ENCODE results near the gene HADHB.

DNA sequence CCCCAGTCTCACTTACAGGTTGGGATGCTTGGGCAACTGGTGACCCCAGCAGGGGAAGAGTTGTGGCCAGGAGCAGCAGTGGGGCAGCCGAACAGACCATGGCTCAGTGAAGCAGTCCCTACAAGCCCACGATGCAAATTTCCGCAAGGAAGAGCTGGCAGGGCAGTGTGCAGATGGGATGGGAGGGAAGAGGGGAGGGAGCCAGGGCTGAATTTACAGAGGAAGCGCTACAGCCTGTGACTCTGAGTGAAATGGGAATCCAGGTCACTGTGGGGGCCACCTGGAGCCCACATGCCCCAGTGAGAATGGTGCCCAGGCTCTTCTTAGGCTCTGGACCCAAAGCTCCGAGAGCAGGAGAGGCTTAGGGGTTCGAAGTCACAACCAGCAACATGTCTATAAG lies 74.2 kb downstream of the HADHB start:
- TF ChIP-seq, protein P1, sequence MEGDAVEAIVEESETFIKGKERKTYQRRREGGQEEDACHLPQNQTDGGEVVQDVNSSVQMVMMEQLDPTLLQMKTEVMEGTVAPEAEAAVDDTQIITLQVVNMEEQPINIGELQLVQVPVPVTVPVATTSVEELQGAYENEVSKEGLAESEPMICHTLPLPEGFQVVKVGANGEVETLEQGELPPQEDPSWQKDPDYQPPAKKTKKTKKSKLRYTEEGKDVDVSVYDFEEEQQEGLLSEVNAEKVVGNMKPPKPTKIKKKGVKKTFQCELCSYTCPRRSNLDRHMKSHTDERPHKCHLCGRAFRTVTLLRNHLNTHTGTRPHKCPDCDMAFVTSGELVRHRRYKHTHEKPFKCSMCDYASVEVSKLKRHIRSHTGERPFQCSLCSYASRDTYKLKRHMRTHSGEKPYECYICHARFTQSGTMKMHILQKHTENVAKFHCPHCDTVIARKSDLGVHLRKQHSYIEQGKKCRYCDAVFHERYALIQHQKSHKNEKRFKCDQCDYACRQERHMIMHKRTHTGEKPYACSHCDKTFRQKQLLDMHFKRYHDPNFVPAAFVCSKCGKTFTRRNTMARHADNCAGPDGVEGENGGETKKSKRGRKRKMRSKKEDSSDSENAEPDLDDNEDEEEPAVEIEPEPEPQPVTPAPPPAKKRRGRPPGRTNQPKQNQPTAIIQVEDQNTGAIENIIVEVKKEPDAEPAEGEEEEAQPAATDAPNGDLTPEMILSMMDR (IDR thresholded peaks at IDR 0.05 in 2 of 3, conservative IDR thresholded peaks at IDR 0.05 in 1 of 3; ENCODE audit: borderline replicate concordance in 1 of 3, insufficient read depth in 1 of 3, low read depth in 2 of 3, low read length in 2 of 3): no peak
- no peak for TF ChIP-seq EZH2 (IDR thresholded peaks at IDR 0.05)
- TF ChIP-seq, protein P2, sequence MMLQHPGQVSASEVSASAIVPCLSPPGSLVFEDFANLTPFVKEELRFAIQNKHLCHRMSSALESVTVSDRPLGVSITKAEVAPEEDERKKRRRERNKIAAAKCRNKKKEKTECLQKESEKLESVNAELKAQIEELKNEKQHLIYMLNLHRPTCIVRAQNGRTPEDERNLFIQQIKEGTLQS (IDR thresholded peaks at IDR 0.05): no peak
- TF ChIP-seq POLR2A (IDR thresholded peaks at IDR 0.05; ENCODE audit: borderline replicate concordance, extremely low read depth, insufficient read depth, insufficient read length): no peak
- no peak for TF ChIP-seq SIN3A (IDR thresholded peaks at IDR 0.05; ENCODE audit: low read depth)
- TF ChIP-seq, protein P3, sequence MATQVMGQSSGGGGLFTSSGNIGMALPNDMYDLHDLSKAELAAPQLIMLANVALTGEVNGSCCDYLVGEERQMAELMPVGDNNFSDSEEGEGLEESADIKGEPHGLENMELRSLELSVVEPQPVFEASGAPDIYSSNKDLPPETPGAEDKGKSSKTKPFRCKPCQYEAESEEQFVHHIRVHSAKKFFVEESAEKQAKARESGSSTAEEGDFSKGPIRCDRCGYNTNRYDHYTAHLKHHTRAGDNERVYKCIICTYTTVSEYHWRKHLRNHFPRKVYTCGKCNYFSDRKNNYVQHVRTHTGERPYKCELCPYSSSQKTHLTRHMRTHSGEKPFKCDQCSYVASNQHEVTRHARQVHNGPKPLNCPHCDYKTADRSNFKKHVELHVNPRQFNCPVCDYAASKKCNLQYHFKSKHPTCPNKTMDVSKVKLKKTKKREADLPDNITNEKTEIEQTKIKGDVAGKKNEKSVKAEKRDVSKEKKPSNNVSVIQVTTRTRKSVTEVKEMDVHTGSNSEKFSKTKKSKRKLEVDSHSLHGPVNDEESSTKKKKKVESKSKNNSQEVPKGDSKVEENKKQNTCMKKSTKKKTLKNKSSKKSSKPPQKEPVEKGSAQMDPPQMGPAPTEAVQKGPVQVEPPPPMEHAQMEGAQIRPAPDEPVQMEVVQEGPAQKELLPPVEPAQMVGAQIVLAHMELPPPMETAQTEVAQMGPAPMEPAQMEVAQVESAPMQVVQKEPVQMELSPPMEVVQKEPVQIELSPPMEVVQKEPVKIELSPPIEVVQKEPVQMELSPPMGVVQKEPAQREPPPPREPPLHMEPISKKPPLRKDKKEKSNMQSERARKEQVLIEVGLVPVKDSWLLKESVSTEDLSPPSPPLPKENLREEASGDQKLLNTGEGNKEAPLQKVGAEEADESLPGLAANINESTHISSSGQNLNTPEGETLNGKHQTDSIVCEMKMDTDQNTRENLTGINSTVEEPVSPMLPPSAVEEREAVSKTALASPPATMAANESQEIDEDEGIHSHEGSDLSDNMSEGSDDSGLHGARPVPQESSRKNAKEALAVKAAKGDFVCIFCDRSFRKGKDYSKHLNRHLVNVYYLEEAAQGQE (IDR thresholded peaks at IDR 0.05; ENCODE audit: low read depth): no peak
- no peak for TF ChIP-seq YY1 (IDR thresholded peaks at IDR 0.05; ENCODE audit: extremely low read depth, insufficient replicate concordance, low read depth, low read length)
- TF ChIP-seq FOSL1 (IDR thresholded peaks at IDR 0.05; ENCODE audit: low read depth): no peak
- TF ChIP-seq POLR2AphosphoS5 (IDR thresholded peaks at IDR 0.05; ENCODE audit: low read depth, low read length): no peak
- no peak for TF ChIP-seq CEBPB (IDR thresholded peaks at IDR 0.05; ENCODE audit: low read depth)
- TF ChIP-seq EZH2phosphoT487 (IDR thresholded peaks at IDR 0.05; ENCODE audit: borderline replicate concordance): no peak
- TF ChIP-seq JUND (IDR thresholded peaks at IDR 0.05): no peak
- TF ChIP-seq, protein P4, sequence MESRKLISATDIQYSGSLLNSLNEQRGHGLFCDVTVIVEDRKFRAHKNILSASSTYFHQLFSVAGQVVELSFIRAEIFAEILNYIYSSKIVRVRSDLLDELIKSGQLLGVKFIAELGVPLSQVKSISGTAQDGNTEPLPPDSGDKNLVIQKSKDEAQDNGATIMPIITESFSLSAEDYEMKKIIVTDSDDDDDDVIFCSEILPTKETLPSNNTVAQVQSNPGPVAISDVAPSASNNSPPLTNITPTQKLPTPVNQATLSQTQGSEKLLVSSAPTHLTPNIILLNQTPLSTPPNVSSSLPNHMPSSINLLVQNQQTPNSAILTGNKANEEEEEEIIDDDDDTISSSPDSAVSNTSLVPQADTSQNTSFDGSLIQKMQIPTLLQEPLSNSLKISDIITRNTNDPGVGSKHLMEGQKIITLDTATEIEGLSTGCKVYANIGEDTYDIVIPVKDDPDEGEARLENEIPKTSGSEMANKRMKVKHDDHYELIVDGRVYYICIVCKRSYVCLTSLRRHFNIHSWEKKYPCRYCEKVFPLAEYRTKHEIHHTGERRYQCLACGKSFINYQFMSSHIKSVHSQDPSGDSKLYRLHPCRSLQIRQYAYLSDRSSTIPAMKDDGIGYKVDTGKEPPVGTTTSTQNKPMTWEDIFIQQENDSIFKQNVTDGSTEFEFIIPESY (IDR thresholded peaks at IDR 0.05; ENCODE audit: extremely low read depth, insufficient replicate concordance, low read length): no peak
- TF ChIP-seq, protein P5, sequence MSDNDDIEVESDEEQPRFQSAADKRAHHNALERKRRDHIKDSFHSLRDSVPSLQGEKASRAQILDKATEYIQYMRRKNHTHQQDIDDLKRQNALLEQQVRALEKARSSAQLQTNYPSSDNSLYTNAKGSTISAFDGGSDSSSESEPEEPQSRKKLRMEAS (IDR thresholded peaks at IDR 0.05): no peak

Data from HCT116 (cell line).